T-helper 1 cell (primary cell): ENCODE results near the gene ETF1.
A peak's percentile ranks its signal among the peaks of the same experiment; 100 is the strongest.
"Not testable (repeated sequence)": the region's sequence is repeated elsewhere in the genome, so short reads cannot be mapped to it uniquely, and the experiment has no call there.

Experiments
- DNase-seq, 5 donors: peaks; one replicate each; pipeline ENCODE4 v3.0.0-alpha.2; 2012 to 2020

The ETF1 gene

DNA sequence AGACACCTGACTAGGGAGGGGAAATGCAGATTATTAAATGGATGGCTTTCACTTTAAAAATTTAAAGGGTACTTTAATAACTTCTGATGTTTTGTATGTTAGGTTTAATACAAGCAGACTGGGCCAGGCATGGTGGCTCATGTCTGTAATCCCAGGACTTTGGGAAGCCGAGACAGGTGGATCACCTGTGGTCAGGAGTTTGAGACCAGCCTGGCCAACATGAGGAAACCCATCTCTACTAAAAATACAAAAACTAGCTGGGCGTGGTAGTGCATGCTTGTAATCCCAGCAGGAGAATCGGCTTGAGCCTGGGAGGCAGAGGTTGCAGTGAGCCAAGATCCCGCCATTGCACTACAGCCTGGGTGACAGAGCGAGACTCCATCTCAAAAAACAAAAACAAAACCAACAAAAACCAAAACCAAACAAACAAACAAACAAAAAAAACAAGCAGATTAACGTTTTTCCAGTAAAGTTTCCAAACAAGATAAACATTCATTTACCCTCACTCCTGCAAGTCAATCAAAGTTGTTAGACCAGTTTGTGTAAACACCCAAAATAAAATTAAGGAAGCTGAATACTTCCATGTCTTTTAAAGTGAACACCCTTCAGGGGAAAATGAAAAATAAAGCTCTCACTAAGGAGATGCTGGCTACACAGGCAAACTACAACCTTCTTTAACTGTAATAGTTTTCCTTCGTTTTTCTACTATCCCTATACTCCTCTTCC, 14.1 kb downstream of the ETF1 start:
- no peak for DNase-seq

DNA sequence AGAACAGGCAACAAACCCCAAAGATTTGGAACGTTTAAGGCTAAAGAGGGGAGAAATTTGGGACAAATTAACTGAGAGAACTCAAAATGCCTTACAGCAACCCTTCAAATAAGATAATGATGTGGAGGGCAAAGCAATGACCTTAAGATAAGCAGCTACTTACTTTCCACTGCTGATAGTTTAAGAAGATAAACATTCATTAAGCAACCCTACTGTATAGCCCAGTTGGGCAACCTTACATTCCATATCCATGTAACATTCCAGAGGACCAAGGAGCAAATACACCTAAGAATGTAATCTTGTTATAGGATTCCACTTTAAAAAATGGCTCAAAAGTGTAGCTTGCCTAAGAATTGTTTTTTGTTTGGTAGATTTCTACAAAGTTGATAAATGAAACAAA, 14.8 kb downstream of the ETF1 start:
- DNase-seq: no peak

DNA sequence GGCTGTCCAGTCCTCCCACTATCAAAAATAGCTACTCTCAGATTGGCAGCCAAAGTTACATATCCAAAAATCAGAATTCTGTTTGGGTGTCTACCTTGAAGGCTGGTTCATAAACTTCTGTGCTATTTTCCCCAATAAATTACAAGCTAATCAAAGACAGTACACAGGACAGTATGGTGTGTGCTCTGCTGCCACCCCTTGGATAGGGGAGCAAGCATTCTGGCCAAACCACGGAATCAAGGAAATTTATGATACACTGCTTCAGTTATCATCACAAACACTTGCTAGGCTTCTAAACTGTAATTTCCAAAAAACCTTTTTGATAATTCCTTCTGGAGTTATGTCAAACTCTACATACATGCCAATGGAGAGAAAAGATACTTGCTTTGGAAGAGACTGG, 15.9 kb downstream of the ETF1 start:
- DNase-seq: no peak

DNA sequence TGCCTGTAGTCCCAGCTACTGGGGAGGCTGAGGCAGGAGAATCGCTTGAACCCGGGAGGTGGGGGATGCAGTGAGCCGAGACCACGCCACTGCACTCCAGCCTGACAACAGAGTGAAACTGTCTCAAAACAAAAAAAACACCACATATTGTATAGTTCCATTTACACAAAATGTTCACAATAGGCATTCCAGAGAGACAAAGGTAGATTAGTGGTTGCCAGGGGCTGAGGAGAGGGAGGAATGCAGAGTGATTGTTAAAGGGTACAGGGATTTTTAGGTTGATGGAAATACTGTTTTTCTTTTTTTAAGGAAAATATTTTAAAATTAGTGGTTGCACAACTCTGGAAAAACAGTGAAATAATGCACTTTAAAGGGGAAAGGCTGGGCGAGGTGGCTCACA, 19.6 kb downstream of the ETF1 start:
- DNase-seq: no peak

DNA sequence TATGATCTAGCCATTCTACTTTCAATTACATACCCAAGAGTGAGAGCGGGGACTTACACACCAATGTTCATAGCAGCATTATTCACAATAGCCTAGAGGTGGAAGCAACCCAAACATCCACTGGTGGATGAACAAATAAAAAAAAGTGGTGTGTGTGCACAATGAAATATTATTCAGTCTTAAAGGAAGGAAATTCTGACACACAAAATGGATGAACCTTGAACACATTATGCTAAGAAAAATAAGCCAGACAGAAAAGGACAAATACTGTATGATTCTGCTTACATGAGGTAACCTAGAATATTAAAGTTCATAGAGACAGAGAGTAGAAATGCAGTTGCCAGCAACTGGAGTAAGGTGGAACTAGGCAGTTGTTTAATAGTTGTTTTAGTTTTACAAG, 22.1 kb downstream of the ETF1 start:
- DNase-seq: no peak

DNA sequence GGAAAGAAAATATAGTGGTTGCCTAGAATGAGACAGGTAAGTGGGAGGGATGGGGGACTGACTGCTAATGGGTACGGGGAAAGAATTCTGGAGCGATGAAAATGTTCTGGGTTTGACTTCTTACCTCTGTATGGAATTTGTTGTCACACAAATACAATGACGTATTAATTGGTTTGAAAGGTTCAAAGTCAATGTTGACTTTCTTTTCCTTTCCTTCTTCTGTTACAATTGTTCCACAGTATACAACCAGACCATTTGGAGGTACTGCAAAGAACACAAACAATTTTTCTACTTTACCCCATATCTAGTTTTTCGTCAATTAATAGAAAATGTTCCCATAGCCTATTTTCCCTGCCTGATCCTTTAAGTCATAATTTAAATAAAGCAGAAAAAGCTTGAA, 25.6 kb downstream of the ETF1 start:
- DNase-seq: no peak

DNA sequence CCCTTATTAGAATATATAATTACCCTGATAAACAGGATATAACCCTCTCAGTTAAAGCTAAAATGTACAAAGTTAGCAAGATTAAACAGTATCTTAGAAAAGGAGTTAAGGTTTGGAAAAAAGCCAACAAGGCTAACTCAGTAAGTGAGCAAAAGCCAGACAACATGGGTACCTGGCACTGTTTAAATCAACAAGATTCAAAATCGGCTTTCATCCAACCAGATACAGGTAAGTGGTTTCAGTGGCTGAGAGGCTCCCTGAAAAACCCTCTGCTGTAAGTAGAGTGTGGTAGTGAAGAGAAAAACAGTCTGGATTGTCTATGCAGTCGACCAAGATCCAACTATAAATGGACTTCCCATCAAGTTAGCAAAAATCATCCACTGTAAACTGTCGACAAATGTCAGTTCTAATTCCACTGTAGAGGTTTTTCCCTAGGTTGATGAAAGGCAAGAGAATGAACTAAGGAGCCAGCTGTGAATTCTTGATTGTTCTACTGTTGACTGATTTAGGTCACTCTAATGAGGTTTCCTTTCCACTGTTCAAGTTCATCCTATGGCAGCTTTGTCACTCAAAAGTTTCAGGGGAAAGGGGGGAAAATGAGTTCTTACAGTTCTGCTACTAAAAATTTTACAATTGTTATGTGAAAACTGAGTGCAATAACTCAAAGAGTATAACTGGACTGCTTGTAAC, 27.3 kb downstream of the ETF1 start:
- DNase-seq: no peak

DNA sequence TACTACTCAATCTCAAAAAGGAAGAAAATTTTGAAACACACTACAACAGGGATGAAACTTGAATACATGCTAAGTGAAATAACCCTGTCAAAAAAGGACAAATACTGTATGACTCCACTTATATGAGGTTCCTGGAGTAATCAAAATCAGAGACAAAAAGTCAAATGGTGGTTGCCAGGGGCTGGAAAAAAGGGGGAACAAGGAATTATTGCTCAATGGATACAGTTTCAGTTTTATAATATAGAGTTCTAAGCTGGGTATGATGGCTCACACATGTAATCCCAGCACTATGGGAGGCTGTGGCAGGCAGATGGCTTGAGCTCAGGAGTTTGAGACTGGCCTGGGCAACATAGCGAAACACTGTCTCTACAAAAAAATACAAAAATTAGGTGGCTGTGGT, 29.0 kb downstream of the ETF1 start:
- no peak for DNase-seq

DNA sequence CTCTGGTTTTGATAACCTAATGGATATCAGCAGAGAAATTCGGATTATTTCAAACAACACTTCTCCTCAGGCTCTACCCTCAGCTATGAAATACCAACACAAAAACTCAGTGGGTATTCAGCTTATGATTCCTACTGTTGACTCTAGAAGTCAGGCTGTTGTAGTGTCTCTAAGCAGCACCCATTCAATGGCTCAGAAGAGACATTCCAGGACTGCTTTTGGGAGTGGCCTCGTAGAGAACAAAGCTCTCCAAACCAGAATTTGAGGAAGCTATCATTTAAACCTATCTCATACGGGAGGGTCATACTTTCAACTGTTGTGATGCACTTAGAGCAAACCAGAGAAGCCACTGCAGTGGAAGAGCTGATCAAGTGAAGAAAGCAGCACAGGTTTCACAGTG, 34.1 kb downstream of the ETF1 start:
- no peak for DNase-seq

DNA sequence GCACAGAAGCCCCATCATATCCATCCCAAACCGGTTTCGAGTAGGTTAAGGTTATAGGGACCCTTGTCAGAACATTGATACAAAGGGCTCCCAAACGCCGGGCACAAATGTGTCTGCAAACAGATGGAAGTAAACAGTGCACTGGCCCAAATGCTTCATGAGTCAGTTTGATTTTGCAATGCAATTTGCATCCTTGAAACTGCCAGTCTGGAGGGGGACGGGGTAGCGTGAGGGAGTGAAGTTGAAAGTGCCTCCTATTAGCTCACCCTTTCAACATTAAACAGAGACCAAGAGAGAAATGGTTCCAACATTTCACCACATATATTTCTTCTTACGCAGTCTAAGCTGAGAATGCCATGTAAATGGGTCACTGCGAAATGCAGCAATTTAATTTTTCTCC, 35.6 kb downstream of the ETF1 start:
- not testable (repeated sequence) for DNase-seq

DNA sequence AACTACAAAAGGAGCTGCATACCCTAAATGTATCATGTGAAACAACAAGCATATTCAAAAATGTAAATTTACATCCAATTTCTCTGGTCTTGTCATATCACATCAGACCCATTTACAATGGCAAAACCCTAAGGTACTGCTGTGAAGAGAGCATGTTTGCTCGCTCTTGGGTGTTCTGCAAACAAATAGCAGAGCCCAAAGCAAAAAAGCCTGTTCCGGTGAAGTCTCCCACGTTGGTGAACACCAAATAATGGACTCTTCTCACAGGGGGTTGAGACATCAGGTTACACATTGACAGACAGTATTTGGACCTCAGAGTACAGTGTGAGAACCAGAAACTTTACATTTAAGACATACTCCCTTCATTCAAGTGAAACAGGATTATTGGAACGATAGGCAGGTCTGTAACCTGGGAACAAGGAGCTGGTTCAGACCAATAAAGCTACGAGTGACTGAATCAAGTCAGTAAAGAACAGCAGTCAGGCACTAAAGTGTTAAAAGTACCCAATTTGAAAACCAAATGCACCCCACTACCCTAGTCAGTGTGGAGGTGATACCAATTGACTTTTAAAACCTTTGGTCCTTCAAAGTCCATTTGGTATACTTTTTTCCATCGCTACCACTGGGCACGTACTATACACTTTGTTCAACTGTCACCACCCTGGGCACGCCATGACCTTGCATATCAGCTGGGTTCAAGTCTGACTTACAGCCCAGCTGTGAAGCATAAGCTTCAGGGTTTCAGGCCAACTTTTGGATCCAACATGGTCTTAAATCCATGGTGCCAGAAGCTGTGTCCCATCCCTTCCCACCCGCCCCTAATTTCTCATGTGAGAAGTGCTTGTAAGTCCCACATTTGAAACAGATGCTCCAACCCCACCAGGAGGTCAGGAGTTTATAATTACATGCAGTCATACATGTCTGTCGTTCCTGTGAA, 36.4 kb downstream of the ETF1 start:
- DNase-seq: no peak

DNA sequence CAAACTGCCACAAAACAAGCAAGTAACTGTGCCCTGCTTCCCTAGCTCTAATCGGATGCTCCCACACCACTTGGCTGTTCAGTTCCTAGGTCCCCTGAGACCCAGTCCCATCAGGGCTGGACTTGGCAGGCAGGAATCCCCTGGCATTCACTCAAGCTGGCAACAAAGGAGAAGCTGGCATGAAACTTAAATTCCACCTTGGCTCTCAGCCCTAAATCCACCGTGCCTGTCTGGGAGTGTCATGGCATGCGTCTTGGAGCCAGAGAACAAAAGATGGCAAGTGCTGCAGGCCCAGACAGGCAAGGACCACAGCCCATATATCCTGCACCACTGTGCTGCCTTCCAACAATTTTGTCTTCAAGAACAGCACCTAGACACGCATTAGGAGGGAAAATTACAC, 38.2 kb downstream of the ETF1 start:
- DNase-seq: no peak

DNA sequence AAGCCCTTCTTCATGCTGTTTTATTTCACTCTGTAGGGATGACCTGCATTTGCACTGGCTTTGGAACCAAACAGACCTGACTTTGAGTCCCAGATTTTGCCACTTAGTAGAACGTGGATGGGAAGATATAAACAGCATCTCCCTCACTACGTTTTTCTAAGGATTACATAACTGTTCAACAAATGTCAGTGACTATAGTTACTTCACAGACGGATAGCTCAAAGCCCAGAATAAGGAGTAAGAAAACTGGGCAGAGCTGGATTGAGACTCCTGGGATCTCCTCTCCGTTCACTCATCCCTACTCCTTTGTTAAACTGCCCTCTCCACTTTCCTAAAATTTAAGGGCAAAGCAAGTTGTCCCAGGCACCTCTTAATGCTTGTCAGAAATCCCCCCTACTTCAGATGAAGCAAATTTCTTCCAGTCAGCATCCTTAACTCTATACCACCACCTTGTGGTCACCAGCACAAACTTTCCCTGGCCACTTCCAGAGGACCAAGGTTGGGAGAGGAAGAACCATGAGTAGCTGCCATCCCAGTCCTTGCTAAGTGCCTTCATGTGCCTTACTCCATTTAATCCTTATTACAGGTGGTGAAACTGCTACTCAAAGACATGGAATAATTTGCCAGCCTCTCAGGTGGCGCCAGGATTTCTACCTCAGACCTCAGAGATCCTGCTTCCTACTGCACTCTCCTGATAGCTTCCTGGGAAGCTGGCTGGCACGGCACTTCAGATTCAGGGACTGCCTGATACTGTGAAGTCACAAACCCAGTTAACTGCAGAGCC, 39.4 kb downstream of the ETF1 start:
- DNase-seq: peak in 3 of 5 donors; percentile 18 to 35 (median 28)

DNA sequence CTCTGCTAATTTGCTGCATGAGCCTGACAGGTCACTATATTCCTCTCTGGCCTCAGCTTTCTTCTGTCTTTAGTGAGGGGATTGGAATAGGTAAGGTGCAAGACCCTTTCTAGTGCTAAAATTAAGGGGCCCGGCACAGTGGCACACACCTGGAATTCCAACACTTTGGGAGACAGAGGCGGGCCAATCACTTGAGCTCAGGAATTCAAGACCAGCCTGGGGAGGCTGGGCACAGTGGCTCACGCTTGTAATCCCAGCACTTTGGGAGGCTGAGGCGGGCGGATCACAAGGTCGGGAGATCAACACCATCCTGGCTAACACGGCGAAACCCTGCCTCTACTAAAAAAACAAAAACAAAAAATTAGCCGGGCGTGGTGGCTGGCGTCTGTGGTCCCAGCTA, 40.5 kb downstream of the ETF1 start:
- no peak for DNase-seq

DNA sequence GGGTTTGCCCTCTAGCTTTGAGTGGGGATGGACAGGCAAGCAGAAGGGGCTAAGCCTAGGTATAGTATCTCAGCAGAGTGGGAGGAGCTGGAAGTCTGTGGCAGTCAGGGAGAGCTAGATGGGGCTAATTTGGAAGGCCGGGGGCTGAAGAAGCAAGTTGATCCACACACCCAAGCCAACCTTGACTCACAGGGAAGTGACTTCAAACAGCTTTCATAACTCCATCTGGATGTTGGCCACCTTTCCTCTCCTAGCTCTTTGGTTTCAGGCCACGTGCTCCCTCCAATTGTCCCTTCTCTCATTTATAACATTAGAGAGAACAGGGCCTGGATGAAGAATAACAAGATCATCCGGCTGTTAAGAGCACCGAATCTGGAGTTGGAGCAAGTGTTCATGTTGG, 40.9 kb downstream of the ETF1 start:
- DNase-seq: no peak

DNA sequence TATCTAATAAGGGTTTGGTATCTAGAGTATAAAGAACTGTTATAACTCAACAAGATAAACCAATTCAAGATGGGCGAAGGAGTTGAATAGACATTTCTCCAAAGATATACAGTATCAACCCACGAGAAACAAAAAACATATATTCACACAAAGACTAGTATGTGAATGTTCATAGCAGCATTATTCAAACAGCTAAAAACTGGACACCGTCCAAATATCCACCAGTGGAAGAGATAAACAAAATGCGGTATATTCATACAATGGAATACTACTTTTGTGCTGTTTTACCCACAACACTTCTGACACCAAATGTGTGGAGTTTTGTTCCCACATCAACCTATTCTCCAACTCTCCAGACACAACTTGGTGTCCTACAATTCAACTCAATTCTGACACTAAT, 44.7 kb downstream of the ETF1 start:
- no peak for DNase-seq

DNA sequence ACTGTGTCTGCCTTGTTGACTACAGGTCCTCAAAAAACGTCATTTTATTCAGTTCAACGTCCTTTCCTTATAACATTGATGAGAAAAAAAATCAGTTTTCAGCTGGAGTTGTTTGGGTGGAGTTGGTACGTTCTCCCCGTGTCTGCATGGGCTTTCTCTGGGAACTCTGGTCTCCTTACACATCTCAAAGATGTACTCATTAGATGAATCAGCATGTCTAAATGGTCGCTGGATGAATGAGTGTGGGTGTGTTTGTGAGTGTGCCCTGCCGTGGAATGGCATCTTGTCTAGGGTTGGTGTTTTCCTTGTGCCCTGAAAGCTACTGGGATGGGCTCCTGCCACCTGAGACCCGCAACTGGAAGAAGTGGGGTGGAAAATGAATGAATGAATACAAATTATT, 47.7 kb downstream of the ETF1 start:
- no peak for DNase-seq

DNA sequence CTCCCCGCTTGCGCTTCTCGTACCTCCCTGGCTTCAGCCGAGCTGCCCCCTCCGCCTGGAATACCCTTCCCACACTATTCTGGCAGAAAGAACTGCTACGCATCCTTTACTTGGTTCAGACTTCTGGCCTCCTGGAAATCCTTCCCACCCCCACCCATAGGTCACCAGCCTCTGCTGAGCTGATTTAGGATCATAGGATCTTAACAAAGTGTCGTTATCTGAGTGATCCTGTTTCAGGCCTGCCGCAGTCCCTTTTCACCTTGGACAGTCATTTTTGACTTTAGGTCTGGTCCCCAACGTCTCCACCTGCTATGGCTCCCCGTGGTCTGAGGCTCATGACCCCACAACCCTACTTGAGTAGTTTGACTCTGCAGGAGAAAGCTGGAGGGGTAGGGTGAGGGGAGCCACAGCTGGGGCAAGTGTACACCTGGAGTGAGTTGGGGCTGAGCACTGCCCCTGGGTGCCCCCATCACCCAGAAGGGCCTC, 50.4 kb downstream of the ETF1 start:
- DNase-seq: no peak

DNA sequence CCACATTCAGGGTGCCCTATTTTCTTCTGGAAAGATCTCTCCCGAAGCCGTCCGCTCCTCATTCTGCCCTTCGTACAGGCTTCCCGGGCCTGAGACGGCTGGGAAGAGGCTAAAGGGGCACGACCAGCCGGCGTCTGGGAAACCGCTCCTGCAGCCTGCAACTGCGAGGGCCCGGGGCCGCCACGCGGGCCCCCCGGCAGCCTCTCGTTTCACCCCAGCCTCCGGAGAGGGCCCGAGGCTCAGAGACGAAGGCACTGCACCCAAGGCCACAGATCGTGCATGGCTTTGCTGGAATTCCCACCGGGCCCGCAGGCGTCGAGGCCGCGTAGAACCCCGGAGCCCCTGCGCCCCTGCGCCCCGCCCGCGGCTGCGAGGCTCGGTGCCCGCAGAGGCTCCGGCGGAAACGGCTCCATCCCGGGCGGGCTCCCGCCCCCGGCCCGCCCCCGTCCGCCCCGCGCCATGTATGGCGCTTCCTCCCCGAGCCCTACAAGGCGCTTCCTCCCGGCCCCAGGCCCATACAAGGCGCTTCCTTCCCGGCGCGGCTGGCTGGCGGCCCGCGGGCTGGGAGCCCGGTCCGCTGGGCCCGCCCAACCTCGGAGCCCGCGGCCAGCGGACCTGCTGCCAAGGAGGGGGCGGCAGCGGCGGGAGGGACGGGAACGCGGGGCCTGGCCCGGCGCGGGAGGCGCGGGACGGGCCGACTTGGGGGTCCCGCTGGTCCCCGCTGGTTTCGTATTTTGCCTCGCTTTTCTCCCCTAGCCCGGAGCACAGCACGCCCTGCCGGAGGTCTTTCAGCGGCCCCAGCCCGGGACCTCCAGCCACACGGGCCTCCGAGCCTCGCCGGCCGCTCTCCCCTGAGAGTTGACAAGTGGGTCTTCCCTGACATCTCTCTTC, 51.1 kb downstream of the ETF1 start:
- DNase-seq: peak; percentile 79 to 88 (median 83)

DNA sequence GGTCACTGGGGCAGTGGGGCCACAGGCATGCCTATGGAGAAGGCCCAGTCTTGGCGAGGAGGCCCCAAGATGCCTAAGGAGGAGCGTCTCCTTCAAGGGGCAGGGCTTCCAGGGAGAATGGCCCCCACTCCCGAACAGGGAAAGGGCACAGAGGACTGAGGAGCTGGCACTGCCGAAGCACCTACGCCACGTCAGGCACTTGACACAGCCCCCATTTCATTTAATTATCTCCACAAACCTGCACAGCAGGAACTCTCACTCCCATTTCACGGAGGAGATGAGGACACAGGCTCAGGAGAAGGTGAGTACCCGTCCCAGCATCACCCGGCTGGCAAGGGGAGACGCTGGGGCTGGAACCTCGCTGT, 51.8 kb downstream of the ETF1 start:
- no peak for DNase-seq

DNA sequence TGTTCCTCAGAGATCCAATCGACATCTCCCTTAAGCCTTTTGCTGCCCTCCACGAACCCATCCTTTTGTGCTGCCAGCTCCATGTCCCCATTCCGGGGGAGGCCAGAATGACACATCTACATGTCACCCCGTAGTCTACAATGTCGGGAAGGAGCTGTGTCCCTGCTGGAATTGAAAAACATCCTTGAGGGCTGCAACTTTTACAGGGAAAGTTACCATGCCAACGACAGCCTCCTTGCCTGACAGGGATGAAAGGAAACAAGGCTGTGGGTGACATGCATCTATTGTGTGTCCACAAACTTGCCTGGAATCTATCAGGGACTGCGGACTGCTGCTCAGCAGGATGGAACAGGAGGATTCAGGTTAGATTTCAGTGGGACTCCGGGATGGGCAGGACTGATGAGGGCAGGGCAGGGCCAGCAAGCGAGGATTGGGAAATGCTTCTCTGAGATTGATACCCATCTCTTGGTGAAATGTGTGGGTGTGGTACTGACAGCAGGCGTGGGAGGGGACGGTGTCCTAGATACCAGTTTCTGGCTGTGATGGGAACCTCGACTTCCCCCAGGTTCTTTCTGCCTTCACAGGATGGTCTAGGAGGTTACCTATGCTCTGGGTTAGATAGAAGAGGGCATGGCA, 52.3 kb downstream of the ETF1 start:
- DNase-seq: no peak
